Mesenteric fat pad (tissue), 1 donor: Measurements from ENCODE around the gene PLCD4. TPM values are rescaled to one million over a fixed set of nuclear protein-coding genes. Genes with fewer than 3 reads are reported as not detected.
A peak's percentile ranks its signal among the peaks of the same experiment; 100 is the strongest.

Experiments
- DNase-seq: peaks from one replicate; pipeline ENCODE4 v3.0.0-alpha.2; 2020; ENCODE audit warnings: low spot score
- long read RNA-seq: library from polyadenylated mRNA; unstranded; transcript quantifications from one replicate; pipeline ENCODE4 v2.0.0, GENCODE V29; 2020
- total RNA-seq: library from RNA; stranded (reverse); fragmentation: NEBNext Ultra II Directional; extraction: Animal tissue kit (Norgen Biotek cat#: 25700); gene quantifications from one replicate; pipeline ENCODE4 v1.2.1, GENCODE V29; 2021
- donor health status: DM: yes; HTN: yes; CAD: no.

Gene PLCD4
- total RNA-seq, result 1.0 TPM
- long read RNA-seq, result 0 reads

DNA sequence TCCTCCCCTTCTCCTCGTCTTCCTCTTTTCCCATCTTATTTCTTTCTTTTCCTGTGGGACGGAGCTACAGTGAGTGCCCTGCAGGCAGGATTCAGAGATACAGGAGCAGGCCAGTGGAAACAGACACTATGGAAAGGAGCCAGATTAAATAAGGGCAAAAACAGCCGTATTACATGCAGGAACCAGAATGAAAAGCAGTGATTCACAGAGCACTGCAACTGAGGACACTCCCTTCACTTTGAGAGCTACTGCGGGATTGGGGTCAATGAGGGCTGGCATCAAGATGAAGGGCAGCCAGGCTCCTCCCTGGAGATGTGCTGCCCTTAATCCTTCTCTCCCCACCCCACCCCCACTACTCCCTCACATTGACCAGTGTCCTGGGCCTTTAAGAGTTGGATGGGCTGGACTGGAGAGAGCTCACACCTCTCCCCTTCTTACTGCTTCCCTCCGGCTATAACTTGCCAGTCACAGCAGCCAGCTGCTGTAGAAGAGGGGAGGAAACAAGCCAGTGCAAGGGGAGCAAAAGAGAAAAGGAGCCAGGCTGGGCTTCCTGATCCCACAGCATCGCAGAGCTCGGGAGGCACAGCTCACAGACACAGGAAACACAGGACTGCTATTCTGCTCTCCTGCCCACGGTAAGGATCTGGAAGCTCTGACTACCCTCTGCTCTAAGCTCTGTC is at the start of gene PLCD4:
Gene PLCD4 (plus strand): TSS at position 464 of the 680 bp plus-strand sequence. CDS start 7,841 bp downstream, outside the sequence.
- no peak for DNase-seq

DNA sequence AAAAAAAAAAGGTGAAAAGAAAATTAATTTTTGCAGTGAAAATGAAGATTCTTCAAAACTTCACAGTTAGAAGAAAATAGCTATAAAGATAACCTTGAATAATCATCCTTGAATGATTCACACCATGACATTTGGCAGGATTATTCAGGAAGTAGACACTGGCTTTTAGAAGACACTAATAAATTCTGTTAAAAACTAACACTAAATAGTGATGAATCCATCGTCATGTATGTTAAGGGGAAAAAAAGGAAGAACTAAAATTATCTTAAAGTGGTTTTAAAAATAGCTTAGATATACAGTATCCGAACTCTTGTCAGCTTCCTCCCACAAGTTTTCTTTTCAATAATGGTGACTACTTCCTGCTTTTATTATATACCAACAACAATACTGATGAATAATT is 49.8 kb upstream of the PLCD4 start:
- DNase-seq, result no peak

- DNase-seq, result no peak
Observed at GRCh38 chr2:218558986-218559385, 48.7 kb upstream of the PLCD4 start.

- DNase-seq, result no peak
Observed at GRCh38 chr2:218564056-218564455, 43.6 kb upstream of the PLCD4 start.

DNA sequence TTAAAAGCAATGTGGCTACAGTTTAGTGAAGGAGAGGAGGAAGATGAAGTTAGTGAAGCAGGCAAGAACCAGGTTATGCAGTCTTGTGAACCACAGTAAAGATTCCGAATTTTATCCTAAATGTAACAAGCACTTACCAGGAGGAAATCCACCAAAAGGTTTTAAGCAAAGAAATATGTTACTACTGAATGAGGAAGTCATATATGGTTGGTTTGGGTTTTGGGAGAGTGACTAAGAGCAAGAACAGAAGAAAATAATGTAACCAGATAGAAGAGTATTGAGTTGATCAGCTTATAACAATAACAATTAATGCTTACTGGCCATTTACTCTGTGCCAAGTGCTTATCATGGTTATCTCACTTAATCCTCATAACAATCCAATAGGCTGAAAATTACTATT is 41.4 kb upstream of the PLCD4 start:
- no peak for DNase-seq

DNA sequence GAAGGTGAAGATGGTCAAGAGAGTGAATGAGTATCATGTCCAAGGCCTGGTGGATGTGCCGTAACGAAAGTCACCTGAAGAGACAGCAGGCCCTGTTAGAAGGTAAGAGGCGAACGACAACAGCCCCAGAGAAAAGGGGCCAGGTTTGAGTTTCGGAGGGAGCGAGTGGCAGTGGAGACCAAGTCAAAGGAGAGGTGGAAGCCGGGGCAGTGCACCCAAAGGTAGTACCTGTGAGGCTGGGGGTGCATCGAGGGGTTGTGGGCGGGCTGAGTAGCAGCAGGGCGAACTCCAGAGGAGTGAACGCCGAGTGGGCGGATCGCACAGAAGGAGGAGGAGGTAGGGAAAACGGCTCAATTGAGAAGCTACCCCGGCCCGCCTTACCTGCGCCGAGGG is 39.9 kb upstream of the PLCD4 start:
- DNase-seq, result no peak

- peak; percentile 100 for DNase-seq
Observed at GRCh38 chr2:218568190-218569037, 39.3 kb upstream of the PLCD4 start, which contains the start of the genes CNOT9 and USP37. TSS of gene CNOT9 (plus strand) at chr2:218568839. CDS start at chr2:218568955, 116 bp downstream. TSS of gene USP37 (minus strand) at chr2:218568351. CDS start at chr2:218558653, 9,698 bp downstream.

DNA sequence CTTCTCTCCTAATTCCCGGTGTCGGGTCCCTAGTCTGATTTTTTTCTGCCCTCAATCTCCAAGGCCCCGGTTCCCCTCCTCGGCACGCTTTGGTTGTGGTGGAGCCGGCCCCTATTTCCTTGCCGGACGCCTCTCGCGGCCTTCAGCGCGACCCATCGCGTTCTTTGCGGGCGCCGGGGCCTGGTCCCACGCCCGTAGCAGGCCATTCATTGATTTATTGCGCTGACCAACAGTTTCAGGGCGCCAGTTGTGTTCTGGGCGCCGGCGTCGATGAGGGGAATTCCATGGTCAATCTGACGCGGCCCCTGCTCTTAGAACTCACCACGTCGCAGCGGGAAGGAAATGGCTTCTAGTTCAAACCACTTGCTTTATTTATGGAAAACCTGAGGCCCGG is 38.7 kb upstream of the PLCD4 start:
- DNase-seq, result no peak

DNA sequence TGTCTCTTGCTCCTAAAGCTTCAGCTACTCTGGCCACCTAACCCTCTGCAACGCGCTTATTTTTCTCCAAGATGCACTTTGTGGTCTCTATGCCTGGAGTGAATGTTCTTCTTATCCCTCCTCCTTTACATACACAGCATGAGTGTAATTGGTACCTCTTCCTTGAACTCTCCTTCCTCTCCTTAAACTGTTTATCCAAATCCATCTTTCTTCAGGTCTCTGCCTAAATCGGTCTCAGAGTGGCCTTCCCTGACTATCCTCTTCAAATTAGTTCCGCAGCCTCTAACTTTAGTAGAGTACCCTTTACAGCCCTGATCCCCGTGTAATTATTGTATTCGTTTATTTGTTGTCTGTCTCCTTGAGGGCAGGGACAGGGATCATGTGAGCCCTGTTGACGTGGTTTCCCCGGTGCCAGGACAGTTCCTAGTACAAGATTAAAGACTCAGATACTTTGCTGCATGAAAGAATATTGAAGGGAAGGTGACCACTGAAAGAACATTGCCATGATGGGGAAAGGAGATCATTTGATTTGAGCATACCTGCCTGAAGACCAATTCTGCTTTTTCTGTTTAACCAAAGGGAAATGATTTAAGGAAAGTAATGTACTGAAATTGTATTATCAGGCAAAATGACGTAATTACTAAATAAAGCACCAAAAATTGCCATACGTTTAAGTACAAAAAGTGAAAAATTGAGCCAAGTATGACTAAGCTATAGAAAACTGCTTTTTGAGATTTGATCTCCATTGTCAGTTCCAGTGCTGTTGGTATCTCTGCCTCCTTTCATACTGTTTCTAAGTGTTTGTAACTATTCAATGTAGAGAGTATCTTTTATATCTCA is 37.8 kb upstream of the PLCD4 start:
- DNase-seq, result no peak

DNA sequence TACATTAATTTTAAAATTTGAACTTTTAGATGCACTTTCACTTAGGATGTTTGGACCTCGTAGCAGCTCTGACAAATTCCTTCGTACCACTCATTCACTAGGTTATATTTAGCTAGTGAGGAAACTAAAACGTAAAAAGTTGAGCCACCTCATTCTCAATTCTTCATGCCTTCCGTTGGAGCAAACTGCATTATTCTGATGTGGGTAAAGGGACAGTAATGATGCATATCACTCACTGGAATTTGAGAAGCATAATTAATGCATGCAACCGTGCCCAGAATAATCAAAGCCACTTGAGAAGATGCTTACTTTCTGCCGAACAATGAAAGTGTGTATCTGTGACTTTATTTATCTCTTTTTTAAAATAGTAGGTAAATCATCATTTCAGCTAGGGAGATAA is 36.8 kb upstream of the PLCD4 start:
- DNase-seq, result no peak

- no peak for DNase-seq
Observed at GRCh38 chr2:218576854-218577253, 30.8 kb upstream of the PLCD4 start.

DNA sequence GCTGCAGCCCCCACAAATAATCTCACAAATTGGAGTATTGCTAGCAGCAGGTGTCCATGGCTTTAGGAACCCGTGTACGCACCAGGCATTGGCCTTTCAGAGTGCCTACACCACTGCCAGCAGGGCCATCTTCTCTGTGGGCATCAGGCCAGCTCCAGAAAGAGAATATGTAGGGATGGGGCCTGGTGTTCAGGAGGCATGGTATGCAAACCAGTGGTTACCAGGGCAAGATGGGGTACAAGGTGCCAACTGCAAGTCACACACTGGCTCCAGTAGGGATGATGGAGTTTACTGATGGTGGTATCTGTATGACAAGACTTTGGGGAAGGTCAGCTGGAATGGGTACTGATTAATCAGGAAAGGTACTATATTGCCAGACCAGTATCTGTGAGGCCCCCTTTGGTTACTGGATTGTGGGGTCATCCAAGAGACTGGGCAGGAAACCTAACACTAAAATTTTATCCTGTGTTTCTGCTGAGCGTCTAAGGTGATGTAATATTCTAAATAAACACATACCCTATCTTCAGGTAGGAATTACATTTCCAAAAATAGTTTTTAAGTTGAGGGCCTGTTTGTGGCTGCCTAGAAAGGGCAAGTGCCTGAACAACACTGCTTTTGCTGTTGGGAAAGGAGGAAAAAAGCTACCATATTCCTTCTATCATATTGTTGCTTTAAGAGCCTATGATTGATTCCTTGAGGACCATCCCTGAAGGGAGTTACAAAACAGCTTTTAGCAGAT is 30.0 kb upstream of the PLCD4 start:
- no peak for DNase-seq

GRCh38 chr2:218578272-218578877 is 29.3 kb upstream of the PLCD4 start:
- no peak for DNase-seq

DNA sequence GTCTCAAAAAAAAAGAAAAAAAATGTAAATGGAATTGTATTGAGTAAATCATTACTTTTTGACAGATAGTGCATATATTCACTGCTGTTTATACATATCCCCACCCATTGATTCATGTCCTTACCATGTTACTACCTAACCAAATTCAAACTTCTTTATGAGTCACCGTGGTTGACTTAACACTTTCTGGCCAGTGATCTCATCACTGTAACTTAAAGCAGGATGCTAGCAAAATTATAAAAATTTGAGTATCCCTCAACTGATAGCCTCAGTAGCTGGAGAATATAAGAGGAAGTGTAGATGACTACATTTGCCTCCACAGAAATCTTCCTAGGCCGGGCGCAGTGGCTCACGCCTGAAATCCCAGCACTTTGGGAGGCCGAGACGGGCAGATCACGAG is 25.6 kb upstream of the PLCD4 start:
- DNase-seq, result no peak

- no peak for DNase-seq
Observed at GRCh38 chr2:218583983-218584850, 23.5 kb upstream of the PLCD4 start.

GRCh38 chr2:218585541-218585940 is 22.2 kb upstream of the PLCD4 start:
- DNase-seq, result no peak

GRCh38 chr2:218605432-218605831 is 2.3 kb upstream of the PLCD4 start:
- DNase-seq, result no peak

DNA sequence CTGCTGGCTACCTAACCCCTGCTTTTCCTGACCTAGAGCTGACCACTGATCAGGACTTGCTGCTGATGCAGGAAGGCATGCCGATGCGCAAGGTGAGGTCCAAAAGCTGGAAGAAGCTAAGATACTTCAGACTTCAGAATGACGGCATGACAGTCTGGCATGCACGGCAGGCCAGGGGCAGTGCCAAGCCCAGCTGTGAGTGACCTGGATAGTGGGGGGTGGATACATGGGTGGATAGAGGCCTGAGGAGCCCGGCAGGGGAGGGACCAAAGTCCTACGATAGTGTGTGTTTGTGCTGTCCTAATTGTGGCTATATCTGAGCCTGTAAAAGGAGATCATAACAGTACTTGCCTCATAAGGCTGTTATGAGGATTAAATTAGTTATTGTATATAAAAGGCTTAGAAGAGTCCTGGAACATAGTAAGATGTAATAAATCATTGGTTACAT is 8.2 kb downstream of the PLCD4 start:
- DNase-seq, result no peak

DNA sequence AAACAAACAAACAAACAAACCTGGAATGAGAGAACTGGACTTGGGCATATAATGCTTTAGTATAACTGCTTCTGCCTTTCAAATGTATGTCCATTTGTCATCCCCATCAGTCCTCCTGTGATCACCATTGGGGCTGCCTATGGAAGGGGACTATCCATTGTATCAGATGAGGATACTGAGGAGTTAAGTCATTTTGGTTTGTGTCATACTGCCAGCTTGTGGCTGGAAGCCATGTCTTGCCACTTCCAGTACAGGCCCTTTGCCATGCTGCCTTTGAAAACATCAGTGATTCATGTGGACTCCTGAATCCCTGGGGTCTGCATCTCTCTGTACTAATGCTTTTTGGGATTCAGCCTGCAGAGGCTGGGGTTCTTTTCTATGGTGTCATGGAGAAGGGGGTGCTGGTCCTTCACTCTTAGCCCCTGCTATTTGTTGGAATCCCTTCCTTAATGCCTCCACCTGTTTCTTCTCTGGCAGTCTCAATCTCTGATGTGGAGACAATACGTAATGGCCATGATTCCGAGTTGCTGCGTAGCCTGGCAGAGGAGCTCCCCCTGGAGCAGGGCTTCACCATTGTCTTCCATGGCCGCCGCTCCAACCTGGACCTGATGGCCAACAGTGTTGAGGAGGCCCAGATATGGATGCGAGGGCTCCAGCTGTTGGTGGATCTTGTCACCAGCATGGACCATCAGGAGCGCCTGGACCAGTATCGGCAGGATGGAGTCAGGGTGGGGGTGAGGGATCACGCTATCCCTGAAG is 10.6 kb downstream of the PLCD4 start:
- no peak for DNase-seq
